Measurements from ENCODE around the gene COL5A1. TPM values are rescaled to one million over a fixed set of nuclear protein-coding genes. Genes with fewer than 3 reads are reported as not detected.

The COL5A1 gene
- total and polyA plus RNA-seq, 2 experiments from 2014 or later: 2.5 to 13.1 TPM

DNA sequence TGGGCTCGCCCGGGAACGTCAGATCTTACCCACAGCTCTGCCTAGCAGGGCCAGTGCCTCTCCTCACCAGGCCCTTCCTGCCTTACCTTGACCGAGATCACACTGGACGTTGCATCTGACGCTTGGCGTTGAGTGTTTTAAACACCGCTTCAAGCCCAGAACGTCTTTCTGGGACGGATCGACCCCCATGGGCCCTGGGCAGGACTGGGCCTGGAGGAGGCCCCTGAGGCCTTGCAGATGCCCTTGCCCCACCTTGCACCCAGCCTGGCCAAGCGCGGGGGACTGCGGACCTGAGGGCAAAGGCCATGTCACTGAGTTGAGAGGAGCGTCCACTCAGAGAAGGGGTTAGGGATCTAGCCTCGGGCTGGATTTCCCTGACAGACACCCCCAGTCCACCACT is 174.7 kb downstream of the COL5A1 start (continued):
- TF ChIP-seq, protein P1, sequence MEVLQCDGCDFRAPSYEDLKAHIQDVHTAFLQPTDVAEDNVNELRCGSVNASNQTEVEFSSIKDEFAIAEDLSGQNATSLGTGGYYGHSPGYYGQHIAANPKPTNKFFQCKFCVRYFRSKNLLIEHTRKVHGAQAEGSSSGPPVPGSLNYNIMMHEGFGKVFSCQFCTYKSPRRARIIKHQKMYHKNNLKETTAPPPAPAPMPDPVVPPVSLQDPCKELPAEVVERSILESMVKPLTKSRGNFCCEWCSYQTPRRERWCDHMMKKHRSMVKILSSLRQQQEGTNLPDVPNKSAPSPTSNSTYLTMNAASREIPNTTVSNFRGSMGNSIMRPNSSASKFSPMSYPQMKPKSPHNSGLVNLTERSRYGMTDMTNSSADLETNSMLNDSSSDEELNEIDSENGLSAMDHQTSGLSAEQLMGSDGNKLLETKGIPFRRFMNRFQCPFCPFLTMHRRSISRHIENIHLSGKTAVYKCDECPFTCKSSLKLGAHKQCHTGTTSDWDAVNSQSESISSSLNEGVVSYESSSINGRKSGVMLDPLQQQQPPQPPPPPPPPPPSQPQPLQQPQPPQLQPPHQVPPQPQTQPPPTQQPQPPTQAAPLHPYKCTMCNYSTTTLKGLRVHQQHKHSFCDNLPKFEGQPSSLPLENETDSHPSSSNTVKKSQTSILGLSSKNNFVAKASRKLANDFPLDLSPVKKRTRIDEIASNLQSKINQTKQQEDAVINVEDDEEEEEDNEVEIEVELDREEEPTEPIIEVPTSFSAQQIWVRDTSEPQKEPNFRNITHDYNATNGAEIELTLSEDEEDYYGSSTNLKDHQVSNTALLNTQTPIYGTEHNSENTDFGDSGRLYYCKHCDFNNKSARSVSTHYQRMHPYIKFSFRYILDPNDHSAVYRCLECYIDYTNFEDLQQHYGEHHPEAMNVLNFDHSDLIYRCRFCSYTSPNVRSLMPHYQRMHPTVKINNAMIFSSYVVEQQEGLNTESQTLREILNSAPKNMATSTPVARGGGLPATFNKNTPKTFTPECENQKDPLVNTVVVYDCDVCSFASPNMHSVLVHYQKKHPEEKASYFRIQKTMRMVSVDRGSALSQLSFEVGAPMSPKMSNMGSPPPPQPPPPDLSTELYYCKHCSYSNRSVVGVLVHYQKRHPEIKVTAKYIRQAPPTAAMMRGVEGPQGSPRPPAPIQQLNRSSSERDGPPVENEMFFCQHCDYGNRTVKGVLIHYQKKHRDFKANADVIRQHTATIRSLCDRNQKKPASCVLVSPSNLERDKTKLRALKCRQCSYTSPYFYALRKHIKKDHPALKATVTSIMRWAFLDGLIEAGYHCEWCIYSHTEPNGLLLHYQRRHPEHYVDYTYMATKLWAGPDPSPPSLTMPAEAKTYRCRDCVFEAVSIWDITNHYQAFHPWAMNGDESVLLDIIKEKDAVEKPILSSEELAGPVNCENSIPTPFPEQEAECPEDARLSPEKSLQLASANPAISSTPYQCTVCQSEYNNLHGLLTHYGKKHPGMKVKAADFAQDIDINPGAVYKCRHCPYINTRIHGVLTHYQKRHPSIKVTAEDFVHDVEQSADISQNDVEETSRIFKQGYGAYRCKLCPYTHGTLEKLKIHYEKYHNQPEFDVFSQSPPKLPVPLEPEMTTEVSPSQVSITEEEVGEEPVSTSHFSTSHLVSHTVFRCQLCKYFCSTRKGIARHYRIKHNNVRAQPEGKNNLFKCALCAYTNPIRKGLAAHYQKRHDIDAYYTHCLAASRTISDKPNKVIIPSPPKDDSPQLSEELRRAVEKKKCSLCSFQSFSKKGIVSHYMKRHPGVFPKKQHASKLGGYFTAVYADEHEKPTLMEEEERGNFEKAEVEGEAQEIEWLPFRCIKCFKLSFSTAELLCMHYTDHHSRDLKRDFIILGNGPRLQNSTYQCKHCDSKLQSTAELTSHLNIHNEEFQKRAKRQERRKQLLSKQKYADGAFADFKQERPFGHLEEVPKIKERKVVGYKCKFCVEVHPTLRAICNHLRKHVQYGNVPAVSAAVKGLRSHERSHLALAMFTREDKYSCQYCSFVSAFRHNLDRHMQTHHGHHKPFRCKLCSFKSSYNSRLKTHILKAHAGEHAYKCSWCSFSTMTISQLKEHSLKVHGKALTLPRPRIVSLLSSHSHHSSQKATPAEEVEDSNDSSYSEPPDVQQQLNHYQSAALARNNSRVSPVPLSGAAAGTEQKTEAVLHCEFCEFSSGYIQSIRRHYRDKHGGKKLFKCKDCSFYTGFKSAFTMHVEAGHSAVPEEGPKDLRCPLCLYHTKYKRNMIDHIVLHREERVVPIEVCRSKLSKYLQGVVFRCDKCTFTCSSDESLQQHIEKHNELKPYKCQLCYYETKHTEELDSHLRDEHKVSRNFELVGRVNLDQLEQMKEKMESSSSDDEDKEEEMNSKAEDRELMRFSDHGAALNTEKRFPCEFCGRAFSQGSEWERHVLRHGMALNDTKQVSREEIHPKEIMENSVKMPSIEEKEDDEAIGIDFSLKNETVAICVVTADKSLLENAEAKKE (CRISPR knock-in tag; IDR thresholded peaks at IDR 0.05): no peak
- TF ChIP-seq, protein P2, sequence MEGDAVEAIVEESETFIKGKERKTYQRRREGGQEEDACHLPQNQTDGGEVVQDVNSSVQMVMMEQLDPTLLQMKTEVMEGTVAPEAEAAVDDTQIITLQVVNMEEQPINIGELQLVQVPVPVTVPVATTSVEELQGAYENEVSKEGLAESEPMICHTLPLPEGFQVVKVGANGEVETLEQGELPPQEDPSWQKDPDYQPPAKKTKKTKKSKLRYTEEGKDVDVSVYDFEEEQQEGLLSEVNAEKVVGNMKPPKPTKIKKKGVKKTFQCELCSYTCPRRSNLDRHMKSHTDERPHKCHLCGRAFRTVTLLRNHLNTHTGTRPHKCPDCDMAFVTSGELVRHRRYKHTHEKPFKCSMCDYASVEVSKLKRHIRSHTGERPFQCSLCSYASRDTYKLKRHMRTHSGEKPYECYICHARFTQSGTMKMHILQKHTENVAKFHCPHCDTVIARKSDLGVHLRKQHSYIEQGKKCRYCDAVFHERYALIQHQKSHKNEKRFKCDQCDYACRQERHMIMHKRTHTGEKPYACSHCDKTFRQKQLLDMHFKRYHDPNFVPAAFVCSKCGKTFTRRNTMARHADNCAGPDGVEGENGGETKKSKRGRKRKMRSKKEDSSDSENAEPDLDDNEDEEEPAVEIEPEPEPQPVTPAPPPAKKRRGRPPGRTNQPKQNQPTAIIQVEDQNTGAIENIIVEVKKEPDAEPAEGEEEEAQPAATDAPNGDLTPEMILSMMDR (conservative IDR thresholded peaks at IDR 0.05; ENCODE audit: low read depth in 2 of 2): no peak
- TF ChIP-seq ZNF331 (CRISPR knock-in tag; IDR thresholded peaks at IDR 0.05; ENCODE audit: low read depth) (no peak), NANOG (IDR thresholded peaks at IDR 0.05; ENCODE audit: borderline replicate concordance) (no peak), CREB1 (CRISPR knock-in tag; IDR thresholded peaks at IDR 0.05; ENCODE audit: low read depth) (no peak), STAT1 (IDR thresholded peaks at IDR 0.05; ENCODE audit: unreplicated experiment) (no peak), POLR2AphosphoS5 (IDR thresholded peaks at IDR 0.05; ENCODE audit: low read depth) (no peak)
- TF ChIP-seq, protein P3, sequence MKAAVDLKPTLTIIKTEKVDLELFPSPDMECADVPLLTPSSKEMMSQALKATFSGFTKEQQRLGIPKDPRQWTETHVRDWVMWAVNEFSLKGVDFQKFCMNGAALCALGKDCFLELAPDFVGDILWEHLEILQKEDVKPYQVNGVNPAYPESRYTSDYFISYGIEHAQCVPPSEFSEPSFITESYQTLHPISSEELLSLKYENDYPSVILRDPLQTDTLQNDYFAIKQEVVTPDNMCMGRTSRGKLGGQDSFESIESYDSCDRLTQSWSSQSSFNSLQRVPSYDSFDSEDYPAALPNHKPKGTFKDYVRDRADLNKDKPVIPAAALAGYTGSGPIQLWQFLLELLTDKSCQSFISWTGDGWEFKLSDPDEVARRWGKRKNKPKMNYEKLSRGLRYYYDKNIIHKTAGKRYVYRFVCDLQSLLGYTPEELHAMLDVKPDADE (IDR thresholded peaks at IDR 0.05): no peak

All from GM23338 (cell line).